Mesothelial cell of epicardium (in vitro differentiated cells): ENCODE measurements around the gene TUBB6. TPM values are rescaled to one million over a fixed set of nuclear protein-coding genes. Genes with fewer than 3 reads are reported as not detected.

Source experiments
- DNase-seq, 2 experiments: peaks; one replicate each; pipeline ENCODE4 v3.0.0; 2021; ENCODE audit warnings: low spot score in 2 of 2; ENCODE audit not compliant: unreplicated experiment in 2 of 2
- H3K27ac Mint-ChIP-seq: 2 replicates; pipeline ENCODE4 v1.8.0; 2021; ENCODE audit warnings: mixed read lengths
- H3K27me3 Mint-ChIP-seq: 2 replicates; pipeline ENCODE4 v1.8.0; 2021; ENCODE audit warnings: low read depth, mixed read lengths
- H3K36me3 Mint-ChIP-seq: 2 replicates; pipeline ENCODE4 v1.8.0; 2021; ENCODE audit warnings: mixed read lengths
- H3K4me1 Mint-ChIP-seq: 2 replicates; pipeline ENCODE4 v1.8.0; 2021; ENCODE audit warnings: mixed read lengths
- H3K4me3 Mint-ChIP-seq: 2 replicates; pipeline ENCODE4 v1.8.0; 2021; ENCODE audit warnings: mild to moderate bottlenecking, moderate library complexity, mixed read lengths
- H3K9me3 Mint-ChIP-seq: 2 replicates; pipeline ENCODE4 v1.8.0; 2021; ENCODE audit warnings: mixed read lengths
- total RNA-seq: library from RNA; stranded (reverse); gene quantifications from 3 replicates; pipeline ENCODE4 v1.2.1, GENCODE V29; 2021
- TF ChIP-seq, protein P1 (sequence below): fragments of 200-600 bp; sonication (generic); IDR thresholded peaks from one replicate; pipeline ENCODE4 v1.5.0; 2021; ENCODE audit warnings: antibody characterized with exemption; ENCODE audit not compliant: unreplicated experiment

TUBB6 gene
- total RNA-seq, 1 donor from 2014 or later: 55.0 TPM

DNA sequence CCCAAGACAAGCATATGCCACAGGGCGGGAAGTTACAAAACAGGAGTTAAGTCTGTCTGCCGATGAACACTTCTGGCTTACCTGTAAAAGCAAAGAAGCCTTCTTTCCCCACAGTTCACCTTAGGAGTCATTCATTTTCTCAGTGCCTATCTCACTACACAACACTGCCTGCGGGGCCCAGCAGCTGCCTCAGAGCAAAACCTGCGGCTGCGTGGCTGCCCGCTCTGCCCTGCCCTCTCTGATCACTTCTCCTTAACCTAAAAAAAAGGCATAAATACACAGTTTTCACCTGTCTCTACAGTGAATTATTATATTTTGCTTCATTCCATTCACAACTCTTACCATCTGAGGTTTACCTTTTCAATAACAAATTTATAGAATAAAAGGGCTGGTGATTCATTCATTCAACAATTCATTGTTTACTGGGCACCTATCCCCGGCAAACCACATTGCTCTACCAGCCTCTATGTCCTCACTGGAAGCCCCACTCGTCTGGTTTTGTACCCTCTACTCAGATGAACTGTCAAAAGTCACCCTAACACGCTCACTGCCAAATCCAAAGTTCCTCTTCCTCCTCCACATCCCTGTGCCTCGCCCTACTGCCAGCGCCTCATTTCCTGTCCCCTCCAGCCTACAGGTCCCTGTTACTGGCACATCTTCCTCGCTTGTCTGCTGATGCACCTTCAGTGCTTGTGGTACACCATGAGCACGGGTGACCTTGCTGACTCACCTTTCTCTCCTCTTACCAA, 37.6 kb downstream of the TUBB6 start:
- no peak overlapping the region for H3K27ac Mint-ChIP-seq
- no peak for DNase-seq
- TF ChIP-seq, protein P1, sequence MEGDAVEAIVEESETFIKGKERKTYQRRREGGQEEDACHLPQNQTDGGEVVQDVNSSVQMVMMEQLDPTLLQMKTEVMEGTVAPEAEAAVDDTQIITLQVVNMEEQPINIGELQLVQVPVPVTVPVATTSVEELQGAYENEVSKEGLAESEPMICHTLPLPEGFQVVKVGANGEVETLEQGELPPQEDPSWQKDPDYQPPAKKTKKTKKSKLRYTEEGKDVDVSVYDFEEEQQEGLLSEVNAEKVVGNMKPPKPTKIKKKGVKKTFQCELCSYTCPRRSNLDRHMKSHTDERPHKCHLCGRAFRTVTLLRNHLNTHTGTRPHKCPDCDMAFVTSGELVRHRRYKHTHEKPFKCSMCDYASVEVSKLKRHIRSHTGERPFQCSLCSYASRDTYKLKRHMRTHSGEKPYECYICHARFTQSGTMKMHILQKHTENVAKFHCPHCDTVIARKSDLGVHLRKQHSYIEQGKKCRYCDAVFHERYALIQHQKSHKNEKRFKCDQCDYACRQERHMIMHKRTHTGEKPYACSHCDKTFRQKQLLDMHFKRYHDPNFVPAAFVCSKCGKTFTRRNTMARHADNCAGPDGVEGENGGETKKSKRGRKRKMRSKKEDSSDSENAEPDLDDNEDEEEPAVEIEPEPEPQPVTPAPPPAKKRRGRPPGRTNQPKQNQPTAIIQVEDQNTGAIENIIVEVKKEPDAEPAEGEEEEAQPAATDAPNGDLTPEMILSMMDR: no peak

DNA sequence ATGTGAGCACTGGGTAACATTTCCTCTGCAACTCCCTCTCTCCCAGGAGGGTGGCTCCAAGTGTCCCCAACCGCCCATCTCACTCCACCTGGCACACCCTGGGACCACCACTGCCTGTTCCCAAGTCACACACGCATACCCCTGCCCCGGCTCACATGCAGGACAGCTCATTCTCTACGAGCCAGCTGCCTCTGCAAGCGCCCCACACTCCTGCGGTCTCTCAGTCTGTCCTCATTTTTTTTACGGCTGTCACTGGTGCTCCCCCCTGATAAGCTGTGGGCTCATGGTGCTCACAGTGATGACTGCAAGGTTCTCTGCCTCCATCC, 38.2 kb downstream of the TUBB6 start:
- Mint-ChIP-seq H3K9me3 (no peaks in the 10 kb centered on the region), H3K36me3 (peaks cover 57% of the 10 kb centered on the region), H3K4me3 (no peak overlapping the region), H3K27ac (no peak overlapping the region), H3K4me1 (no peaks in the 10 kb centered on the region), H3K27me3 (no peaks in the 10 kb centered on the region)
- no peak for DNase-seq
- TF ChIP-seq, protein P1: no peak

More for the DNA sequence above, 37.6 kb downstream of the TUBB6 start:
- H3K4me3 Mint-ChIP-seq: no peak overlapping the region
- no peaks in the 10 kb centered on the region for H3K4me1 Mint-ChIP-seq
- no peaks in the 10 kb centered on the region for H3K9me3 Mint-ChIP-seq
- peaks cover 57% of the 10 kb centered on the region for H3K36me3 Mint-ChIP-seq
- H3K27me3 Mint-ChIP-seq: no peaks in the 10 kb centered on the region

DNA sequence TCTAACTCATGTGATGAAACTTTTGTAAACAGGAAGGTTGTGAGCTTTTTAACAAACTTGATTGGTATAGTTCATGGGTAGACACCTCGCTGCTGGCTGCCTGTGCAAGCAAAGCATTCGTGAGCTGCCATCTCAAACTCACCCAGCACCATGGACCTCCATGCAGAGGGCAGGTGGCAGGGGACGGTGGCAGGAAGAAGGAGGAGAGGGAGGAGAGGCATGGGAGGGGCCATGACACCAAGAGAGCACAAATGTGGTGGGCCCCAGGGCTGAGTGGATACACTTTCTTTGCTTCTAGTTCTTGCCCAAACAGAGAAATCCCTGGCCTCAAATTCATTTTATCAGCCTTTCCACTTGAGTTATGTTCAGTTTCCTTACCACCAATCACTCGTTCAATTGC, 39.9 kb downstream of the TUBB6 start:
- Mint-ChIP-seq H3K36me3 (peaks cover 51% of the 10 kb centered on the region), H3K9me3 (no peaks in the 10 kb centered on the region), H3K27me3 (no peaks in the 10 kb centered on the region), H3K4me3 (no peak overlapping the region), H3K4me1 (no peaks in the 10 kb centered on the region), H3K27ac (no peak overlapping the region)
- DNase-seq: no peak
- TF ChIP-seq, protein P1: no peak

DNA sequence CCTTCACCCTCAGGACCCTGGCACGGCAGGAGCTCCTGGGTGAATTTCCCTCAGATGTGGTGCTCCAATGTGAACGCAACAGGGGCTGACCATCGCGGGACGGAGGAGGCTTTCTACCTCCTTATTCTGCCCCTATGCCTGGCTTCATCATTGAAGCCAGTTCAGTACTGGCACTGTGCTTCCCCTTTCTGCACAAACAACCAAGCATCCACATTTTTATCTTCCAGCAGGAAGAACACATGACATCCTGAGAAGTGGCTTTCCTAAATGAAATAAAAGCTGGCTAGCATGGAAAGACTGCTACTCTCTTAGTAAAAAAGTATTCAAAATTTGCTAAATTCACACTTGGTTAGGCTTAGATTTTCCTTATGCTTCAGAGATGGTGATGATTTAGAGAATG, 44.1 kb downstream of the TUBB6 start:
- Mint-ChIP-seq H3K9me3 (no peaks in the 10 kb centered on the region), H3K4me3 (no peak overlapping the region), H3K27ac (no peak overlapping the region), H3K4me1 (no peaks in the 10 kb centered on the region), H3K27me3 (no peaks in the 10 kb centered on the region), H3K36me3 (peaks cover 52% of the 10 kb centered on the region)
- no peak for DNase-seq
- TF ChIP-seq, protein P1: no peak

DNA sequence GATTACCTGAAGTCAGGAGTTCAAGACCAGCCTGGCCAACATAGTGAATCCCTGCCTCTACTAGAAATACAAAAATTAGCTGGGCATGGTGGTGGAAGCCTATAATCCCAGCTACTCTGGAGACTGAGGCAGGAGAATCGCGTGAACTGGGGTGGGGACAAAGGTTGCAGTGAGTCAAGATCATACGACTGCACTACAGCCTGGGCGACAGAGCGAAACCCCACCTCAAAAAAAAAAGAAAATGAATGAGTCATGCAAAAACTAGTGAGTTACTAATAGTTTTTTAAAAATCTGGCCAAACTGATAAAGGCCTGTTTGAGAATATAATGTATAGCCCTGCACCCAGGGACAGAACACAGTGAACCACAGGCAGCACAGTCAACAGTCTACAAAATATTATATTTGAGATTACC, 51.5 kb downstream of the TUBB6 start:
- Mint-ChIP-seq H3K27ac (no peak overlapping the region), H3K4me3 (no peak overlapping the region), H3K4me1 (peaks cover 3% of the 10 kb centered on the region), H3K9me3 (no peaks in the 10 kb centered on the region), H3K36me3 (peaks cover 38% of the 10 kb centered on the region), H3K27me3 (no peaks in the 10 kb centered on the region)
- TF ChIP-seq, protein P1: no peak
- DNase-seq: no peak
